Uterus (tissue), 2 donors: ENCODE data around the gene VWA3B.

Experiments
- POLR2A ChIP-seq, 2 donors: fragments of 450-650 bp; IDR thresholded peaks; one replicate each; pipeline ENCODE4 v1.6.1; 2016; ENCODE audit warnings: antibody characterized with exemption in 2 of 2, mild to moderate bottlenecking in 1 of 2, moderate library complexity in 1 of 2
- TF ChIP-seq, protein P1 (sequence below), 4 experiments: fragments of 200-600 bp in 2 of 4; fragments of 450-650 bp in 2 of 4; sonication (generic) in 2 of 4; IDR thresholded peaks; one replicate each; pipeline ENCODE4 v1.5.1; 2016 to 2019; ENCODE audit warnings: antibody characterized with exemption in 4 of 4, mild to moderate bottlenecking in 2 of 4, moderate library complexity in 1 of 4

GRCh38 chr2:98122524-98122923 lies 35.6 kb downstream of the VWA3B start:
- TF ChIP-seq, protein P1, sequence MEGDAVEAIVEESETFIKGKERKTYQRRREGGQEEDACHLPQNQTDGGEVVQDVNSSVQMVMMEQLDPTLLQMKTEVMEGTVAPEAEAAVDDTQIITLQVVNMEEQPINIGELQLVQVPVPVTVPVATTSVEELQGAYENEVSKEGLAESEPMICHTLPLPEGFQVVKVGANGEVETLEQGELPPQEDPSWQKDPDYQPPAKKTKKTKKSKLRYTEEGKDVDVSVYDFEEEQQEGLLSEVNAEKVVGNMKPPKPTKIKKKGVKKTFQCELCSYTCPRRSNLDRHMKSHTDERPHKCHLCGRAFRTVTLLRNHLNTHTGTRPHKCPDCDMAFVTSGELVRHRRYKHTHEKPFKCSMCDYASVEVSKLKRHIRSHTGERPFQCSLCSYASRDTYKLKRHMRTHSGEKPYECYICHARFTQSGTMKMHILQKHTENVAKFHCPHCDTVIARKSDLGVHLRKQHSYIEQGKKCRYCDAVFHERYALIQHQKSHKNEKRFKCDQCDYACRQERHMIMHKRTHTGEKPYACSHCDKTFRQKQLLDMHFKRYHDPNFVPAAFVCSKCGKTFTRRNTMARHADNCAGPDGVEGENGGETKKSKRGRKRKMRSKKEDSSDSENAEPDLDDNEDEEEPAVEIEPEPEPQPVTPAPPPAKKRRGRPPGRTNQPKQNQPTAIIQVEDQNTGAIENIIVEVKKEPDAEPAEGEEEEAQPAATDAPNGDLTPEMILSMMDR (IDR thresholded peaks at IDR 0.05), result no peak
- no peak for TF ChIP-seq POLR2A (IDR thresholded peaks at IDR 0.05)
